GM06990 (cell line): ENCODE data around the gene CALY.

Source experiments
- DNase-seq: peaks from one replicate; pipeline ENCODE4 v3.0.0-alpha.2; 2011; ENCODE audit not compliant: insufficient read length; ENCODE audit errors: extremely low read depth
- H3K27me3 ChIP-seq: replicated peaks from 2 replicates; pipeline ENCODE4 v1.6.0; 2011; ENCODE audit warnings: low read length; ENCODE audit not compliant: control insufficient read depth, insufficient read depth
- H3K36me3 ChIP-seq: 2 replicates; pipeline ENCODE4 v1.5.1; 2011; ENCODE audit warnings: low read length; ENCODE audit not compliant: control insufficient read depth, insufficient read depth
- H3K4me3 ChIP-seq: replicated peaks from 2 replicates; pipeline ENCODE4 v1.5.1; 2011; ENCODE audit warnings: low read depth, mild to moderate bottlenecking, control low read depth, low read length
- CTCF ChIP-seq: IDR thresholded peaks from 2 replicates; pipeline ENCODE4 v1.5.1; 2011; ENCODE audit warnings: low read length, control low read depth, mild to moderate bottlenecking, inconsistent platforms; ENCODE audit not compliant: insufficient read depth, poor library complexity, severe bottlenecking

Gene CALY

GRCh38 chr10:133312769-133313145, 23.9 kb downstream of the CALY start:
- Histone ChIP-seq H3K27me3 (no peaks in the 10 kb centered on the region), H3K4me3 (no peak overlapping the region), H3K36me3 (peaks cover 12% of the 10 kb centered on the region)
- TF ChIP-seq CTCF, result no peak
- no peak for DNase-seq

- Histone ChIP-seq H3K4me3 (no peak overlapping the region), H3K27me3 (no peaks in the 10 kb centered on the region), H3K36me3 (peaks cover 12% of the 10 kb centered on the region)
- no peak for DNase-seq
- no peak for TF ChIP-seq CTCF
Observed at GRCh38 chr10:133312016-133312768, 24.5 kb downstream of the CALY start.

- H3K27me3 ChIP-seq, result no peaks in the 10 kb centered on the region
- no peak for TF ChIP-seq CTCF
- DNase-seq, result no peak
- no peak overlapping the region for H3K4me3 ChIP-seq
- H3K36me3 ChIP-seq, result peaks cover 12% of the 10 kb centered on the region
Observed at GRCh38 chr10:133311570-133311969, 25.1 kb downstream of the CALY start.

- peaks cover 12% of the 10 kb centered on the region for H3K36me3 ChIP-seq
- no peak for TF ChIP-seq CTCF
- H3K27me3 ChIP-seq, result no peaks in the 10 kb centered on the region
- H3K4me3 ChIP-seq, result no peak overlapping the region
- no peak for DNase-seq
Observed at GRCh38 chr10:133310789-133311188, 25.9 kb downstream of the CALY start.

GRCh38 chr10:133310399-133310755, 26.3 kb downstream of the CALY start:
- no peak for DNase-seq
- TF ChIP-seq CTCF, result no peak
- Histone ChIP-seq H3K4me3 (no peak overlapping the region), H3K27me3 (no peaks in the 10 kb centered on the region), H3K36me3 (peaks cover 12% of the 10 kb centered on the region)
